Activated T-helper 1 cell treated with anti-CD3 and anti-CD28 coated beads, Interleukin-12 subunit alpha, Interleukin-12 subunit beta, Interleukin-2, Interleukin-4 antibody, amounts not matched to agents 30 ng/mL and 10 ng/mL and 1 ng/mL, durations not matched to agents 14 hours and 24 hours and 36 hours (primary cell): ENCODE measurements around the gene ZNG1A. TPM values are rescaled to one million over a fixed set of nuclear protein-coding genes. Genes with fewer than 3 reads are reported as not detected.
"Not testable (repeated sequence)": the region's sequence is repeated elsewhere in the genome, so short reads cannot be mapped to it uniquely, and the experiment has no call there.

ENCODE experiments used
- DNase-seq: peaks from one replicate; pipeline ENCODE4 v3.0.0; 2021; ENCODE audit warnings: low spot score
- H3K27ac Mint-ChIP-seq: one replicate; pipeline ENCODE4 v1.8.0; 2021; ENCODE audit warnings: mild to moderate bottlenecking, mixed read lengths
- H3K27me3 Mint-ChIP-seq: one replicate; pipeline ENCODE4 v1.8.0; 2022; ENCODE audit warnings: mild to moderate bottlenecking, moderate library complexity, mixed read lengths; ENCODE audit not compliant: insufficient read depth
- H3K36me3 Mint-ChIP-seq: one replicate; pipeline ENCODE4 v1.8.0; 2021; ENCODE audit warnings: low read depth, mixed read lengths
- H3K4me1 Mint-ChIP-seq: one replicate; pipeline ENCODE4 v1.8.0; 2021; ENCODE audit warnings: low read depth, mixed read lengths
- H3K4me3 Mint-ChIP-seq: one replicate; pipeline ENCODE4 v1.8.0; 2021; ENCODE audit warnings: mild to moderate bottlenecking, moderate library complexity, mixed read lengths
- H3K9me3 Mint-ChIP-seq: one replicate; pipeline ENCODE4 v1.8.0; 2021; ENCODE audit warnings: mixed read lengths
- intact Hi-C: fragments of 100-400 bp; cut with micrococcal nuclease; formaldehyde crosslinking; loops from one replicate; pipeline ENCODE4 v1.15.1; 2024
- total RNA-seq: library from RNA; stranded (reverse); gene quantifications from 2 replicates; pipeline ENCODE4 v1.2.3, GENCODE V29; 2022

ZNG1A gene
- total RNA-seq, 1 donor from 2014 or later: 30.4 TPM

- DNase-seq, H3K36me3 Mint-ChIP-seq, H3K9me3 Mint-ChIP-seq, H3K27ac Mint-ChIP-seq, H3K4me1 Mint-ChIP-seq, H3K27me3 Mint-ChIP-seq, intact Hi-C loops, H3K4me3 Mint-ChIP-seq: not testable (repeated sequence)
These were observed 39.0 kb downstream of the ZNG1A start for GRCh38 chr9:139880-140279.

- H3K36me3 Mint-ChIP-seq: not testable (repeated sequence)
These were observed 60.8 kb downstream of the ZNG1A start, which contains the start of gene FOXD4 for GRCh38 chr9:117995-118467. Gene FOXD4 (minus strand): TSS chr9:118417. CDS start chr9:118119, 298 bp downstream.

DNA sequence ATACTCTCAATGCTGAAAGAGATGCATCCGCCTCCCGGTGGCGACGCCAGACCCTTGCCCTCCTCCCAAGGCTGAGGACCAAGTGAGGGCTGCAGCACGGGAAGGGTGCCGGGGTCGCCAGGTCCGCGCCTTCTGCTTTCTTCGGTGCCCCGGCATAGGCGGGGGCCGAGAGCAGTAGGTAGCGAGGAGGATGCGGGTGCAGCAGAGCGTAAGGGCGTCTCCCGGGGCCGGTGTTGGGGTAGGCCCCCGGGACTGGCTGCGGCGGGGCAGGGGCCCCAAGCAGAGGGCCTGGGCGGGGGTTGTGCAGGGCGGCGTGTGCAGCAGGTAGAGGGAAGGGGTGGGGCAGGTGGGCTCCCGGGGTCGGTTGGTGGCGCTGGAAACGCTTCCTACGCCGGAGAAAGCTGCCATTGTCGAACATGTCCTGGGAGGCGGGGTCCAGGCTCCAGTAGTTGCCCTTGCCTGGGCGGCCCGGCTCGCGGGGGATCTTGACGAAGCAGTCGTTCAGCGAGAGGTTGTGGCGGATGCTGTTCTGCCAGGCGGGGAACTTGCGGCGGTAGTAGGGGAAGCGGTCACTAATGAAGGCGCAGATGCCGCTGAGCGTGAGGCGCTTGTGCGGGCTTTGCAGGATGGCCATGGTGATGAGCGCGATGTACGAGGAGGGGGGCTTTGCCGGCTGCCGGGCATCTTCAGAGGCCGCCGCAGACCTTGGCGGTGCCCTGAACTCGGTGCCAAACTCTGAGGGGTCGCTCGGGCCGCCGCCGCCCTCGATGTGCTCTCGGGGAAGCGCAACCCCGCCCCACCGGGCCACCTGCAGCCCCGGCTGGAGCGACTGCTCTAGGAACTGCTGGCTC is 61.5 kb downstream of the ZNG1A start:
- H3K36me3 Mint-ChIP-seq, H3K4me3 Mint-ChIP-seq, intact Hi-C loops, H3K27ac Mint-ChIP-seq, DNase-seq, H3K9me3 Mint-ChIP-seq: not testable (repeated sequence)
- Mint-ChIP-seq H3K4me1 (peaks cover 13% of the 10 kb centered on the region), H3K27me3 (peaks cover 40% of the 10 kb centered on the region)

More at GRCh38 chr9:117995-118467, 60.8 kb downstream of the ZNG1A start, which contains the start of gene FOXD4:
- DNase-seq, intact Hi-C loops, H3K9me3 Mint-ChIP-seq: not testable (repeated sequence)
- Mint-ChIP-seq H3K4me1 (peaks cover 13% of the 10 kb centered on the region), H3K27me3 (peaks cover 34% of the 10 kb centered on the region), H3K4me3 (peak within 1 kb of the TSS; percentile 60), H3K27ac (peak within 1 kb of the TSS; percentile 23)

GRCh38 chr9:116239-117077 is 62.4 kb downstream of the ZNG1A start:
- H3K4me1 Mint-ChIP-seq: peaks cover 13% of the 10 kb centered on the region
- H3K36me3 Mint-ChIP-seq, intact Hi-C loops, H3K27ac Mint-ChIP-seq, DNase-seq, H3K4me3 Mint-ChIP-seq, H3K9me3 Mint-ChIP-seq: not testable (repeated sequence)
- H3K27me3 Mint-ChIP-seq: peaks cover 41% of the 10 kb centered on the region

DNA sequence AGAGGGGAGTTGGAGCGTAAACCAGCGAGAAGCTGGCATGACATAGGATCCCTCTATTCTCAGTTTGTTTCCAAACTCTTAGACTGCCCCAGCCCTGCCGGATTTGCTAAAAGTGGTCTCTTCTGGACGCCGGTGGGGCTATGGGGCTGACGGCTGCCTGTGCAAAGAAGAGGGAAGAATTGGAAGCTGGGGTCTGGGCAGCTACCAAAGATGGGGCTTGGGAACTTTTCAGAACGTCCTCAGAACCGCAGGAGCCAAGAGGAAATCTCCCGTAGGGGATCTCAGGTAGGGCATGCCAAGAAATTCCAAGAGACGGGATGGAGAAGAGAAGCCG is 63.8 kb downstream of the ZNG1A start:
- Mint-ChIP-seq H3K27me3 (peaks cover 41% of the 10 kb centered on the region), H3K4me1 (peaks cover 13% of the 10 kb centered on the region), H3K4me3 (peak overlapping the region; percentile 68), H3K27ac (peak overlapping the region; percentile 21)
- intact Hi-C loops, H3K9me3 Mint-ChIP-seq, H3K36me3 Mint-ChIP-seq, DNase-seq: not testable (repeated sequence)

GRCh38 chr9:114267-115117 is 64.4 kb downstream of the ZNG1A start:
- not testable (repeated sequence) for H3K36me3 Mint-ChIP-seq, H3K9me3 Mint-ChIP-seq, DNase-seq
- H3K4me1 Mint-ChIP-seq: peaks cover 13% of the 10 kb centered on the region
- H3K27ac Mint-ChIP-seq: peak overlapping the region; percentile 21
- intact Hi-C loops: loop anchor here (5.0 kb wide), 1 partner anchor 938 kb away; the partner anchor contains the start of gene DMRT2
- peaks cover 46% of the 10 kb centered on the region for H3K27me3 Mint-ChIP-seq
- peak overlapping the region; percentile 68 for H3K4me3 Mint-ChIP-seq

DNA sequence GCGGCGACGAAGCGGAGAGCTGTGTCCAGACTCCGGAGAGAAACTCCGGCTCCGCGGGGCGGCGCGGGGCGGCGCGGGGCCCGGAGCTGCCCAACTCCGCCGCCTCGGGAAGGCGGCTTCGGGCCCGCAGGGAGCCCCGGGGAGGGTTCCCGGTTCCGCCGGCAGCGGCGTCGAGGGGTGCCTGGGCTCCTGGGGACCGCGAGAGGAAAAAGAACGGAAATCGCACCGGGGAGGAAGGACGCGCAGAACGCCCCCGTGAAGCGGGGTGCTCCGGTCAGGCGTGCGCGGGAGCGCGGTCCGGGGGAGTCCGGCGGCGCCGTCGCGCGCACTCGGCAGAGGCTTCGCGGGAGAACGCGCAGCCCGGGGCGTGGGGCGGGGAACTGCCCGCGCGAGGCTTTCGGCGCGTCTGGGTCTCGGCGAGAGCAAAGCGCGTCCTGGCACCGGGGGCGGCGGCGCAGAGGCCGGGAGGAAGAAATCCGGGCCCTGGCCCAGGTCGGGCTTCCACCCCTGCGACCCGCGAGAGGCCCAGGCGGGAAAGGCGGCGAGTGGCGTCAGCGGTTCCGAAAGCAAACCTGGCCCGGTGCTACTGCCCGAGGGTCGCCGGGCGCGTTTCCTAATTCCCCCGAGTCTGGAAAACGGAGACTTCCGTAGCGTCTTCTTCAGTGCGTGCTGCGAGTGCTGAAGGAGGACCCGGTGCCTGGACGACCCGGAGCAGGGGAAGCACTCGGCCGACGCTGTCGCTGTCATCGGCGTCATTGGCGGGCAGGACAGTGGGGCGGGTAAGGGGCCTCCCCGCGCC is 65.2 kb downstream of the ZNG1A start:
- DNase-seq, H3K36me3 Mint-ChIP-seq, H3K27ac Mint-ChIP-seq, H3K9me3 Mint-ChIP-seq: not testable (repeated sequence)
- intact Hi-C loops: loop anchor here (5.0 kb wide), 1 partner anchor 939 kb away; the partner anchor contains the start of gene DMRT2
- Mint-ChIP-seq H3K4me3 (peak overlapping the region; percentile 63), H3K27me3 (peaks cover 50% of the 10 kb centered on the region), H3K4me1 (peaks cover 13% of the 10 kb centered on the region)

DNA sequence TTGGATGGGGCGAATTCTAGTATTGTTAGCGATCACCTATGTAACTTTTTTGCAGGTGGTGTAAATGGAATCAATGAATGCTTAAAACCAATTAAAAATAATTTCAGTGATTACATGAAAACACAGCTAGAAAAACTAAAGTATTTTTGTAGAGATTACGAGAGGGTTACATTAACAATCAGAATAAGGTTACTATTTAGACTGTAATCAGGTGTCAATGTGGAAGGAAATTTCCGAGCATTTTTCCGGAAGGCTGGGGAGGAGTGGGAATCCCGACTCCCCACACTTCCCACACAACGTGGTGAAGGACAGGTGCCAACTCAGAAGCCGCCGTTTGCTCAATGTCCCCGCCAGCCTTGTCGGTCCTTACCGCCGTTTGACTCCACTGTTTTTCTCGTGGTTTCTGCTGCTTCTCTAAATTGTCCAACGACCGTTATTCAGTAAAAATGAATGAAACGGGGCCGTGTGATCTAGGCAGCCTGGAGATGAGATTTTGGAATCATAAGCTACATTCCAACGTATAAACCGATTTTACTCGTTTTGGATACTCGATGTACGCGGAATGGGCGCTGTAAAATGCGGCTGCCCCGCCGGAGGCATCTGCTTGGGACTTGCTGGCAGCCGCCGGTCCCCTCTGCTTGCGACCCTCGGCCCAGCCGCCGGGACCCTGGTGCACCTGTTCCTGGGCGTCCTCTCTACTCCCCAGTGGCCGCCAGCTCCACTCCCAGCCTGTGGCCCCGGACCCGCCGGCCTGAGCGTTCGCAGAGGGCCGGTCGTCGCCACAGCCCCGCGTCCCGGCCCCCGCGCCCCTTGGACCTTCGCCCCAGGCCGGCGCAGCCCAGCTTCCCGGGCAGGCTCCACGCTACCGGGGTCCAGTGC is 66.0 kb downstream of the ZNG1A start:
- H3K9me3 Mint-ChIP-seq, H3K36me3 Mint-ChIP-seq, H3K27ac Mint-ChIP-seq, DNase-seq, H3K4me1 Mint-ChIP-seq: not testable (repeated sequence)
- Mint-ChIP-seq H3K27me3 (peaks cover 44% of the 10 kb centered on the region), H3K4me3 (peak overlapping the region; percentile 15)
- intact Hi-C loops: loop anchor here (5.0 kb wide), 1 partner anchor 939 kb away; the partner anchor contains the start of gene DMRT2

- not testable (repeated sequence) for H3K27ac Mint-ChIP-seq, DNase-seq, H3K4me3 Mint-ChIP-seq, H3K36me3 Mint-ChIP-seq, H3K9me3 Mint-ChIP-seq, H3K4me1 Mint-ChIP-seq
- peaks cover 31% of the 10 kb centered on the region for H3K27me3 Mint-ChIP-seq
- intact Hi-C loops: loop anchor here (5.0 kb wide), 1 partner anchor 942 kb away; the partner anchor contains the start of gene DMRT2
These were observed 68.2 kb downstream of the ZNG1A start for GRCh38 chr9:110672-111071.

- H3K27ac Mint-ChIP-seq, DNase-seq, H3K4me3 Mint-ChIP-seq, H3K36me3 Mint-ChIP-seq, H3K4me1 Mint-ChIP-seq, H3K9me3 Mint-ChIP-seq, intact Hi-C loops: not testable (repeated sequence)
- H3K27me3 Mint-ChIP-seq: peaks cover 28% of the 10 kb centered on the region
These were observed 69.3 kb downstream of the ZNG1A start for GRCh38 chr9:109540-109939.
